DND-41 (cell line): ENCODE data around the gene CT55.
"Not testable (repeated sequence)": the region's sequence is repeated elsewhere in the genome, so short reads cannot be mapped to it uniquely, and the experiment has no call there.

ENCODE experiments used
- ATAC-seq: fragments of 200-7000 bp; cut with Tn5 transposase; 3 replicates; pipeline ENCODE4 v1.9.1; 2021; ENCODE audit warnings: low read depth; ENCODE audit not compliant: insufficient read depth
- DNase-seq: peaks from one replicate; pipeline ENCODE4 v3.0.0-alpha.2; 2020
- H2AFZ ChIP-seq: 2 replicates; pipeline ENCODE4 v1.6.0; 2012; ENCODE audit warnings: low read depth, low read length
- H3K27ac ChIP-seq: 2 replicates; pipeline ENCODE4 v1.5.1; 2012; ENCODE audit warnings: low read length, inconsistent platforms
- H3K27me3 ChIP-seq: fragments of 200-600 bp; sonication (generic); 2 replicates; pipeline ENCODE4 v1.6.0; 2012; ENCODE audit warnings: low read length, mild to moderate bottlenecking, inconsistent platforms; ENCODE audit not compliant: insufficient read depth, poor library complexity
- H3K36me3 ChIP-seq: 2 replicates; pipeline ENCODE4 v1.5.1; 2012; ENCODE audit warnings: low read length, inconsistent platforms; ENCODE audit not compliant: insufficient read depth
- H3K4me1 ChIP-seq: 2 replicates; pipeline ENCODE4 v1.5.1; 2012; ENCODE audit warnings: mild to moderate bottlenecking, low read length; ENCODE audit not compliant: insufficient read depth
- H3K4me2 ChIP-seq: 2 replicates; pipeline ENCODE4 v1.6.0; 2012; ENCODE audit warnings: mild to moderate bottlenecking, moderate library complexity, low read length, inconsistent platforms; ENCODE audit not compliant: insufficient read depth
- H3K4me3 ChIP-seq, 2 experiments: fragments of 200-600 bp in 1 of 2; shearing (Covaris generic) in 1 of 2; 2 replicates each; pipeline ENCODE4 v1.5.1; 2012 to 2016; ENCODE audit warnings: inconsistent platforms in 2 of 2, low read length in 2 of 2, mild to moderate bottlenecking in 2 of 2, low read depth in 1 of 2, moderate library complexity in 1 of 2
- H3K79me2 ChIP-seq: 2 replicates; pipeline ENCODE4 v1.6.0; 2012; ENCODE audit warnings: low read length, inconsistent platforms; ENCODE audit not compliant: insufficient read depth
- H3K9ac ChIP-seq: 2 replicates; pipeline ENCODE4 v1.6.0; 2012; ENCODE audit warnings: low read depth, mild to moderate bottlenecking, inconsistent platforms, low read length, moderate library complexity
- H3K9me3 ChIP-seq: 2 replicates; pipeline ENCODE4 v1.5.1; 2012; ENCODE audit warnings: low read length, moderate library complexity, mild to moderate bottlenecking, inconsistent platforms; ENCODE audit not compliant: insufficient read depth, severe bottlenecking
- H4K20me1 ChIP-seq: 2 replicates; pipeline ENCODE4 v1.6.0; 2012; ENCODE audit warnings: low read length; ENCODE audit not compliant: insufficient read depth
- EZH2 ChIP-seq: IDR thresholded peaks from 3 replicates; pipeline ENCODE4 v1.6.1; 2012; ENCODE audit warnings: borderline replicate concordance, low read depth, mild to moderate bottlenecking, moderate library complexity, low read length, inconsistent platforms; ENCODE audit not compliant: severe bottlenecking
- TF ChIP-seq, protein P1 (sequence below): IDR thresholded peaks from 2 replicates; pipeline ENCODE4 v1.5.1; 2012; ENCODE audit warnings: borderline replicate concordance, low read length, moderate library complexity, mild to moderate bottlenecking; ENCODE audit not compliant: poor library complexity, severe bottlenecking; ENCODE audit errors: extremely low read depth

The CT55 gene

GRCh38 chrX:135120056-135120576, 51.1 kb downstream of the CT55 start, which contains the start of gene ETDB:
ETDB (minus strand) TSS chrX:135120526; CDS start chrX:135119261, 1,265 bp downstream.
- H3K27me3 ChIP-seq, DNase-seq, H4K20me1 ChIP-seq, H3K27ac ChIP-seq, H3K79me2 ChIP-seq, H2AFZ ChIP-seq, H3K9ac ChIP-seq, ATAC-seq, H3K4me2 ChIP-seq, H3K9me3 ChIP-seq, H3K4me1 ChIP-seq, H3K4me3 ChIP-seq, H3K36me3 ChIP-seq: not testable (repeated sequence)

- not testable (repeated sequence) for H2AFZ ChIP-seq, DNase-seq, H3K79me2 ChIP-seq
Observed at GRCh38 chrX:135116064-135116463, 55.1 kb downstream of the CT55 start.

GRCh38 chrX:135114392-135114791, 56.8 kb downstream of the CT55 start:
- no peak overlapping the region for H3K4me2 ChIP-seq
- no peak overlapping the region for H3K27ac ChIP-seq
- H3K9me3 ChIP-seq, result no peaks in the 10 kb centered on the region
- no peak for DNase-seq
- no peaks in the 10 kb centered on the region for H4K20me1 ChIP-seq
- no peaks in the 10 kb centered on the region for H3K4me1 ChIP-seq
- no peaks in the 10 kb centered on the region for H3K36me3 ChIP-seq
- no peaks in the 10 kb centered on the region for H3K79me2 ChIP-seq
- H3K27me3 ChIP-seq, result no peaks in the 10 kb centered on the region
- no peak overlapping the region for H2AFZ ChIP-seq
- ATAC-seq, result no peak
- TF ChIP-seq, protein P1, sequence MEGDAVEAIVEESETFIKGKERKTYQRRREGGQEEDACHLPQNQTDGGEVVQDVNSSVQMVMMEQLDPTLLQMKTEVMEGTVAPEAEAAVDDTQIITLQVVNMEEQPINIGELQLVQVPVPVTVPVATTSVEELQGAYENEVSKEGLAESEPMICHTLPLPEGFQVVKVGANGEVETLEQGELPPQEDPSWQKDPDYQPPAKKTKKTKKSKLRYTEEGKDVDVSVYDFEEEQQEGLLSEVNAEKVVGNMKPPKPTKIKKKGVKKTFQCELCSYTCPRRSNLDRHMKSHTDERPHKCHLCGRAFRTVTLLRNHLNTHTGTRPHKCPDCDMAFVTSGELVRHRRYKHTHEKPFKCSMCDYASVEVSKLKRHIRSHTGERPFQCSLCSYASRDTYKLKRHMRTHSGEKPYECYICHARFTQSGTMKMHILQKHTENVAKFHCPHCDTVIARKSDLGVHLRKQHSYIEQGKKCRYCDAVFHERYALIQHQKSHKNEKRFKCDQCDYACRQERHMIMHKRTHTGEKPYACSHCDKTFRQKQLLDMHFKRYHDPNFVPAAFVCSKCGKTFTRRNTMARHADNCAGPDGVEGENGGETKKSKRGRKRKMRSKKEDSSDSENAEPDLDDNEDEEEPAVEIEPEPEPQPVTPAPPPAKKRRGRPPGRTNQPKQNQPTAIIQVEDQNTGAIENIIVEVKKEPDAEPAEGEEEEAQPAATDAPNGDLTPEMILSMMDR, result no peak
- no peak for TF ChIP-seq EZH2
- no peak overlapping the region for H3K4me3 ChIP-seq
- no peak overlapping the region for H3K9ac ChIP-seq

More at GRCh38 chrX:135116064-135116463, 55.1 kb downstream of the CT55 start:
- not testable (repeated sequence) for H3K9me3 ChIP-seq, H4K20me1 ChIP-seq, H3K4me3 ChIP-seq, H3K27me3 ChIP-seq, H3K4me1 ChIP-seq, H3K9ac ChIP-seq, H3K27ac ChIP-seq, H3K4me2 ChIP-seq, H3K36me3 ChIP-seq, ATAC-seq

DNA sequence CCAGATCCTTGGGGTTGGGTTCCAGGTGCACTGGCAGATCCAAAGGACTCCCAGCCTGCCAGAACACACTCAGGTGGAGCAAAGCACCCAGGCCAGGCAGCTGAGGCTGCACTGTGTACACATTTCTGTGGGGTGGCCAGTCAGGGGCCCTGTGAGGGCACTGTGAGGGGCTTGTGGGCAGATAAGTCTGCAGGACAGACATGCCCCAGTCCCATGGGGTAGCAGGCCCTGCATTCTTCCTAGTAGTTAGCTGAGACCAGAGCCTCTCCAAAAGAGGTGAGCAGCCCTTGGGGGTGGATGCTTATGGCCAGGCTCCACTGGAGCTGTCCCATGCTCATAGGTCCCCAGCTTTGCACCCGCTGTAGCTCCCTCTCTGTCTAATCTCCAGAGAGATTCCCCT, 58.5 kb downstream of the CT55 start:
- no peak overlapping the region for H3K4me2 ChIP-seq
- no peaks in the 10 kb centered on the region for H4K20me1 ChIP-seq
- no peak overlapping the region for H3K4me3 ChIP-seq
- no peak overlapping the region for H3K9ac ChIP-seq
- no peaks in the 10 kb centered on the region for H3K27me3 ChIP-seq
- no peak overlapping the region for H2AFZ ChIP-seq
- no peak for ATAC-seq
- no peaks in the 10 kb centered on the region for H3K36me3 ChIP-seq
- no peaks in the 10 kb centered on the region for H3K79me2 ChIP-seq
- no peak for DNase-seq
- H3K27ac ChIP-seq, result no peak overlapping the region
- TF ChIP-seq, protein P1, result no peak
- no peak for TF ChIP-seq EZH2
- no peaks in the 10 kb centered on the region for H3K9me3 ChIP-seq
- no peaks in the 10 kb centered on the region for H3K4me1 ChIP-seq
